A549 (cell line): ENCODE measurements around the gene NFU1.

Experiments used
- ESRRA ChIP-seq: fragments of 150-350 bp; IDR thresholded peaks from 2 replicates; pipeline ENCODE4 v1.6.1; 2014; ENCODE audit warnings: mild to moderate bottlenecking, low read length, borderline replicate concordance
- HDAC2 ChIP-seq: fragments of 200-600 bp; sonication (generic); IDR thresholded peaks from 2 replicates; pipeline ENCODE4 v1.6.1; 2016
- MYC ChIP-seq: IDR thresholded peaks from 2 replicates; pipeline ENCODE4 v1.6.1; 2012; ENCODE audit warnings: mild to moderate bottlenecking, inconsistent platforms, low read length, improper control_type of control experiment, borderline replicate concordance
- POLR2A ChIP-seq: IDR thresholded peaks from 2 replicates; pipeline ENCODE4 v1.6.1; 2012; ENCODE audit warnings: mild to moderate bottlenecking, low read length
- RAD21 ChIP-seq, 2 experiments: fragments of >200 bp in 1 of 2; sonication (Bioruptor Twin) in 1 of 2; formaldehyde crosslinking in 1 of 2; IDR thresholded peaks in 1 of 2; conservative IDR thresholded peaks in 1 of 2; 2 replicates in 1 of 2; 3 replicates in 1 of 2; pipeline ENCODE4 v1.6.1; 2012 to 2018; ENCODE audit warnings: inconsistent platforms in 1 of 2
- RFX5 ChIP-seq: fragments of 450-650 bp; IDR thresholded peaks from 2 replicates; pipeline ENCODE4 v1.7.1; 2014; ENCODE audit warnings: antibody characterized with exemption, mild to moderate bottlenecking, moderate library complexity
- TF ChIP-seq, protein P1 (sequence below): fragments of >200 bp; sonication (Bioruptor Twin); formaldehyde crosslinking; IDR thresholded peaks from 3 replicates; pipeline ENCODE4 v1.5.1; 2016

DNA sequence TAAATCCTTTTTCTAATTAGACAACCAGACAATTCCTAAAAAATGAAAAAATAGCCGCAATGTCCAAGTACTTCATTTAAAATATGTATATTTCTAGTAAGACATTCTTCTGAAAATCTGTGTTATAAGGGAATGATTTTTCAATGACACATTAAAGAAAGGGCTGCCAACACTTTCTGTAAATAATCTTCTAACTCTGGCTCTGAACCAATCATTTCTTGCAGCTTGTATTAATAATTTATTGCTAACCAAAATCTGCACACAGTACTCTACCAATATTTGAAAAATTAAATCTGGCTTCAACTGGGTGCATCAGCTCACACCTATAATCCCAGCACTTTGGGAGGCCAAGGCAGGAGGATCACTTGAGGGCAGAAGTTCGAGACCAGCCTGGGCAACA is 8.3 kb downstream of the NFU1 start:
- TF ChIP-seq, protein P1, sequence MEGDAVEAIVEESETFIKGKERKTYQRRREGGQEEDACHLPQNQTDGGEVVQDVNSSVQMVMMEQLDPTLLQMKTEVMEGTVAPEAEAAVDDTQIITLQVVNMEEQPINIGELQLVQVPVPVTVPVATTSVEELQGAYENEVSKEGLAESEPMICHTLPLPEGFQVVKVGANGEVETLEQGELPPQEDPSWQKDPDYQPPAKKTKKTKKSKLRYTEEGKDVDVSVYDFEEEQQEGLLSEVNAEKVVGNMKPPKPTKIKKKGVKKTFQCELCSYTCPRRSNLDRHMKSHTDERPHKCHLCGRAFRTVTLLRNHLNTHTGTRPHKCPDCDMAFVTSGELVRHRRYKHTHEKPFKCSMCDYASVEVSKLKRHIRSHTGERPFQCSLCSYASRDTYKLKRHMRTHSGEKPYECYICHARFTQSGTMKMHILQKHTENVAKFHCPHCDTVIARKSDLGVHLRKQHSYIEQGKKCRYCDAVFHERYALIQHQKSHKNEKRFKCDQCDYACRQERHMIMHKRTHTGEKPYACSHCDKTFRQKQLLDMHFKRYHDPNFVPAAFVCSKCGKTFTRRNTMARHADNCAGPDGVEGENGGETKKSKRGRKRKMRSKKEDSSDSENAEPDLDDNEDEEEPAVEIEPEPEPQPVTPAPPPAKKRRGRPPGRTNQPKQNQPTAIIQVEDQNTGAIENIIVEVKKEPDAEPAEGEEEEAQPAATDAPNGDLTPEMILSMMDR, result no peak
- no peak for TF ChIP-seq MYC
- TF ChIP-seq ESRRA, result no peak
- no peak for TF ChIP-seq RAD21 (conservative IDR thresholded peaks at IDR 0.05 in 1 of 2, IDR thresholded peaks at IDR 0.05 in 1 of 2)
- TF ChIP-seq HDAC2, result no peak
- TF ChIP-seq RFX5, result no peak
- no peak for TF ChIP-seq POLR2A
